ENCODE results near the gene VPS52.

The VPS52 gene, protein sequence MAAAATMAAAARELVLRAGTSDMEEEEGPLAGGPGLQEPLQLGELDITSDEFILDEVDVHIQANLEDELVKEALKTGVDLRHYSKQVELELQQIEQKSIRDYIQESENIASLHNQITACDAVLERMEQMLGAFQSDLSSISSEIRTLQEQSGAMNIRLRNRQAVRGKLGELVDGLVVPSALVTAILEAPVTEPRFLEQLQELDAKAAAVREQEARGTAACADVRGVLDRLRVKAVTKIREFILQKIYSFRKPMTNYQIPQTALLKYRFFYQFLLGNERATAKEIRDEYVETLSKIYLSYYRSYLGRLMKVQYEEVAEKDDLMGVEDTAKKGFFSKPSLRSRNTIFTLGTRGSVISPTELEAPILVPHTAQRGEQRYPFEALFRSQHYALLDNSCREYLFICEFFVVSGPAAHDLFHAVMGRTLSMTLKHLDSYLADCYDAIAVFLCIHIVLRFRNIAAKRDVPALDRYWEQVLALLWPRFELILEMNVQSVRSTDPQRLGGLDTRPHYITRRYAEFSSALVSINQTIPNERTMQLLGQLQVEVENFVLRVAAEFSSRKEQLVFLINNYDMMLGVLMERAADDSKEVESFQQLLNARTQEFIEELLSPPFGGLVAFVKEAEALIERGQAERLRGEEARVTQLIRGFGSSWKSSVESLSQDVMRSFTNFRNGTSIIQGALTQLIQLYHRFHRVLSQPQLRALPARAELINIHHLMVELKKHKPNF

DNA sequence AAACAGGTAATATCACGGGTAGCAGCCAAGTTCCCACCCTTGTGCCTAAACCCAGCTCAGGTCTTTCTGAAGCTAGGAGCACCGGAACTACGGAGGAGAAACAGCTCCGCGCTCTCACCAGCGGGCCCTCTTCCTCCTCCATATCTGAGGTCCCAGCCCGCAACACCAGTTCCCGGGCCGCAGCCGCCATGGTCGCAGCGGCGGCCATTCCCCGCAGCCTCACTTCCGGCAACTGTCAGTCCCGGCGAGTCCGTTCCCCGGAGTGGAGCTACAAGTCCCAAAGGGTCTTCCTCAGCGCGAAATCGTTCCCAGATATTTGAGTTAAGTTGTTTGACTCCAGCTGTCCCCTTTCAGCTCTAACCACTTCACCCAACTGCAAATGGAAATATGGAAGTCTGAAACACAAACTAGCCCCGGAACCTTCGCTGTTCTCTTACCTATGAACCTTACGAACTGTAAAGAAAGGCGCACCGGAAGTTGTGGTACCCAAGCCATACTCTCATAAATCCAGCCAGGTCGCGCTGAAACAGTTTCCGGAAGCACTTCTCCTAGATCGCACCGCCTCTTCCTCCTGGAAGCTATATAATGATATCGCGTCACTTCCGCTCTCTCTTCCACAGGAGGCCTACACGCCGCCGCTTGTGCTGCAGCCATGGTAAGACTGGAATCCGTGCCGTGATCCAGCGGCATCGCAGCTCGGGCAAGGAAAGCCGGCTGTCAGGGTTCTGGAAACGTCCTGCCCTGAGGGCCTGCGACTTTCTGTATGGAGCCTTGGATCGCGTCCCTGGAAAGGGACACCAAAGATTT is at the start of gene VPS52, which contains the start of gene RPS18:
VPS52 (minus strand) TSS at position 409 of the 807 bp plus-strand sequence; CDS start at position 208, 201 bp downstream.
RPS18 (plus strand) TSS at position 608 of the 807 bp plus-strand sequence; CDS start at position 653, 45 bp downstream.
- peak; percentile 89 for DNase-seq

- DNase-seq = no peak
Observed at GRCh38 chr6:33321227-33321626, 49.6 kb upstream of the VPS52 start.

GRCh38 chr6:33320315-33321181 is 48.9 kb upstream of the VPS52 start:
- no peak for DNase-seq

- DNase-seq = no peak
Observed at GRCh38 chr6:33319939-33320314, 48.3 kb upstream of the VPS52 start.

GRCh38 chr6:33318426-33319073 is 46.9 kb upstream of the VPS52 start:
- no peak for DNase-seq

DNA sequence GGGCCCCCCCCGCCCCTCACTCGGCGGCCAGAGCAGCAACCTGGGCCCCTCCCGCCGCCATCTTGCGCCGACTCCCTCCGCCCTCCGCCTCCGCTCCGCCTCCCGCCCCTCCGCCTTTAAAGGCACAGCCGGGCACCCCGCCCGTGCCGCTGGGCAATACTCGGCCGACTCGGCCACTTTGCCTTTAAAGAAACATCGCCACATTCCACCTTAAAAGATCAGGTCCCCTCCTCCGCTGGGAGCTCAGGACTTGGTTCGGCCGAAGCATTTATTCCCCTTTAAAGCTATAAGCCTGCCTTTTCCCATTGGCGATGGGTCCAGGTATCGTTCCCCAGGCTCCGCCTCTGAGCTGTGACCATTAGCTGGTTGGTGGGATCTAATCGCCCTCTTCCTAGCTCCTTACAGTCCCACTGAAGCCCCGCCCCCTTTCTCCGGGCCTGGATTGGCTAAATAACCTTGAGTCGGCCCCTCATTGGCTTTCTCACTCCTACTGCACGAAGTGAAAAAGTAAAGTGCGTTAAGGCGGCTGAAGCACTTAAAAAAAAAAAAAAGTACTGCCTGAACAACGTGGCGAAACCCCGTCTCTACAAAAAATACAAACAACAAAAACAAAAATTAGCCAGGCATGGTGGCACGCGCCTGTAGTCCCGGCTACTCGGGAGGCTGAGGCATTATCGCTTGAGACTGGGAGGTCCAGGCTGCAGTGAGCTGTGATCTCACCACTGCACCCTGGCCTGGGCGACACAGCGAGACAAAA is 46.2 kb upstream of the VPS52 start, which contains the start of gene ZBTB22:
ZBTB22 (minus strand) TSS at position 76 of the 757 bp plus-strand sequence. CDS start 828 bp downstream, outside the sequence.
- DNase-seq = peak; percentile 95

- no peak for DNase-seq
Observed at GRCh38 chr6:33317419-33317668, 45.7 kb upstream of the VPS52 start.

DNA sequence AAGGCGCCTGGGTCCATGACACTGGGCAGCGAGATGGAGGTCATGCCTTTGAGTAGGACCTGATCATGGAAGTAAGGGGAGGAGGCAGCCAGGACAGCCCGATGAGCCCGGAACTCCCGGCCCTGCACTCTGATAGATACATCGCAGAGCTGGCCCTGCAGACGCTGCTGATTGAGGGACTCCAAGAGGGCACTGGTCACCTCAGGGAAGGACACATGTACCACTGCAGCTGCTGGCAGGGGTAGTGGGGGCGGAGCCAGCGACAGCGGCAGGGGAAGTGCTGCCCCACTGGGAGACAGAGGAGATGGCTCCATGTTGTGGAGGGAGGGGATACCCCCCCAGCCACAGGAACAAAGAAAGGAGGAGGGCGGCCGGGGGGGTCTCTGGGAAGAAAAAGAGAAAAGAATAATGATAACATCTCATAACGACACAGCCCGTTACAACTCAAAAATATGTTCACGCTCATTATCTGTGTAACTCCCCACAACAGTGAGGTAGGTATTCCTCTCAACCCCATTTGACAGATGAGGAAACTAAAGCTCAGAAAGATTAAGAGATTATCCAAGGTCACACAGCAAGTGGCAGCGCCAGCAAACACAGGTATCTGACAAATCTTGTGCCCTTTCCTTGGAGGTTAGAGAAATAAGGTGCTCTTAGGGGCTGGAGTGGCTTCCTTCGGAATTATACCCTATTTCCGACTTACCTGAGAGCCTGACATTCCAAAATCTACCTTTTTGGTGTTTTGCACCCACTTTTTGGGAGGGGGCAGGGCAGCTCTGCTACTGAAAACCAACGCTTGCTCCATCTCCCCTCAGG is 45.1 kb upstream of the VPS52 start:
- DNase-seq = no peak

DNA sequence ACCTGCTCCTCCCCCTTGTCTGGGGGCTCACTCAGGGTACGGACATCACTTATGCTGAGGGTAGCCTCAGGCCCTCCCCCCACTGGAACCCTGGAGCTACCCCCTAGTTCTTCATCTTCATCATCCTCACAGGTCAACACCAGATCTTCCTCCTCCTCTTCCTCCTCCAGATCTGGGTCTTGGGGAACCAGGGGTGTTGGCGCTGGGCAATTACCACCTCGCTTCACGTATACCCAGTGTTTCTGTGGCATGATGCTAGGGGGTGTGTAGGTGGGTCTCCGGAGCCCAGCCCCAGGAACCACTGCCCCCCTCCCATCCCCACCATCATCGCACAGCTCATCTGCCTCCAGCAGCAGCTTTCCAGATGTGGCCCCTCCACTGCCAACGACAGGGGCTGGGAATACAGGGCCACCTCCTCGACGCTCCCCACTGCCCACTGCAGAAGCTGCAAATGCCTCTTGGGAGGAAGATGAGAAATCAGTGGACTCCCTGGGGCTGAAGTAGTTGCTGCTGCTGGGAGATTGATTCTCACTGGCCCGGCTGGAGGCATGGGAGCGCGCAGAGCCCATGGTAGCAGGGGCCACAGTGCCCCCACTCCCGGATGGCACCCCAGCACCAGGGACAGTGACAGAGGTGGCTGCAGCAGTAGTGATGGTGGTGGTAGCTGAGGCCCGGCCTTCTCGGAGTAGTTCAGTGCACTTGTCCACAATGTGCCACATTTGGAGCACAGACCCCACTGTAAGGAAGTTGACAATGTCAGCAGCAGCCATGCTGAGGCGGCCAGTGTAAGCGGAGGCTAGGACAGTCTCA is 44.3 kb upstream of the VPS52 start:
- no peak for DNase-seq

GRCh38 chr6:33314943-33315792 is 43.5 kb upstream of the VPS52 start:
- no peak for DNase-seq

- peak; percentile 75 for DNase-seq
Observed at GRCh38 chr6:33314515-33314942, 42.9 kb upstream of the VPS52 start.

GRCh38 chr6:33313709-33314514 is 42.2 kb upstream of the VPS52 start, which contains the start of gene TAPBP:
TAPBP (minus strand) TSS chr6:33314078; CDS start chr6:33314041, 37 bp downstream.
- peak; percentile 85 for DNase-seq

- peak; percentile 47 for DNase-seq
Observed at GRCh38 chr6:33313105-33313708, 41.5 kb upstream of the VPS52 start.

DNA sequence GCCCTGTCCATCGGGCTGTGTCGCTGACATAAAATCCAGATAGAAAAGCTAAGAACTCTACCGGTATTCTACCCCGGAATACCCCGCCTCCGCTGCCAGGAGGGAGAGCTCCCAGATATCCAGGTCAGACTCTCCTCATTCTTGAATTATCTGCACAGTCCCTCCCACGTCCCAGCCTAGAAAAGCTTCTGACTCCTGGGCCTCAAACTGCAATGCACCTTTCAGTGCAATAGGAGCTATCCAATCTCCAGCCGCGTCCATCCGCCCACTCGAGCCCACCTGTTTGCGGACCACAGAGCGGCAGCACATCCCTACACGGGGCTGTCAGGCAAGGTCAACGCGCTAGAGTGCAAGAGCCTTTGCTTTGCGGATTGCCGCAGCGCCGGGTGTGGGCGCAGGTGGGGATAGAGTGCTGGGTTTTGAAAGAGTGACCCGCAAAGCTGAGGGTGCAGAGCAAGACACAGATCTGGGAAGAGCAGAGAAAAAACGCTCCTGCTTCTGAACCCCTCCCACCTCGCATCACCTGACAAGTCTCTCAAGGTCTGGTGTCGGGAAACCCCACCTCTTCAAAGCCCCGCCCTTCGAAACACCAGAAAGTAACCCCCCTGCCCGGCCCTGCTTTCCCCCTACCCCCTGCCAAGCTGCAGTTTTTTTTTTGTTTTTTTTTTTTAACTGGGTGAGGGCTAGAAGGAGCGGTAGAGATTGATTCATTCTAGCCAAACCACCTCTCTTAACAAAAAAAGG is 40.9 kb upstream of the VPS52 start:
- DNase-seq = peak; percentile 86

DNA sequence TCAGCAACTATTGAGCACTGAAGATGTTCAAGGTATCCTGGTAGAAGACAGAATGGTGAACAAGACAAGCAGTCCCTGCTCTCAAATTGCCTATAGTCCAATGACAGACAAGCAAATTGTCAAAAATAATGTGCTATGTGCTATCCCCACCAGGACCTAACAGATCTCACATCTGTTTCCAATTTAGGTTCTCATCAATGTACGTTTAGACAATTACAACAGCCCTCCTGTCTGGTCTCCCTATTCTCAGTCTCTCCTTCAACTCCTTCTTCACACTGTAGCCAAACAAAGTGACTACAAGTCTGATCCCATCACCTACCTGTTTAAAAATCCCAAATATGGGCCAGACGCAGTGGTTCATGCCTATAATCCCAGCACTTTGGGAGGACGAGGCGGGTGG is 34.7 kb upstream of the VPS52 start:
- DNase-seq = no peak

- DNase-seq = no peak
Observed at GRCh38 chr6:33305052-33305451, 33.4 kb upstream of the VPS52 start.

All from stimulated activated naive CD4-positive, alpha-beta T cell treated with Interleukin-2 at 50 U/mL for 16 hours (primary cell).